ENCODE data around the gene RHBDL1. TPM values are rescaled to one million over a fixed set of nuclear protein-coding genes. Genes with fewer than 3 reads are reported as not detected.

Gene RHBDL1
- total and polyA plus RNA-seq, 9 of the 15 experiments (the other 6 are each of a cell fraction or from before 2014, with no cell fraction given) = 0.03 to 5.6 (median 1.3) TPM; not detected in 1

GRCh38 chr16:714079-714478, 38.6 kb downstream of the RHBDL1 start:
- WGBS (ENCODE audit: insufficient coverage, low coverage, missing lambda C conversion rate) = 83% methylated on average over 9 of the region's 11 CpGs
- H3K4me2 ChIP-seq (ENCODE audit: insufficient read depth, low read length) = no peak overlapping the region
- no peak for FAIRE-seq

More at GRCh38 chr16:714079-714478, 38.6 kb downstream of the RHBDL1 start:
- H3K79me2 ChIP-seq (ENCODE audit: control insufficient read depth, insufficient read depth, low read length) = peaks cover 14% of the 10 kb centered on the region
- peaks cover 19% of the 10 kb centered on the region; the same call in 2 of the 3 replicates for H3K36me3 ChIP-seq (ENCODE audit: control insufficient read depth, insufficient read depth, low read length)
- no peak overlapping the region for H3K9ac ChIP-seq (ENCODE audit: insufficient read depth in 1 of 2, low read depth in 2 of 2, low read length in 2 of 2)
- no peak overlapping the region for H3K27ac ChIP-seq (ENCODE audit: extremely low read depth, low read depth, low read length)
- no peaks in the 10 kb centered on the region for H3K9me3 ChIP-seq (replicated peaks; ENCODE audit: control insufficient read depth, insufficient read depth, low read depth, low read length)
- POLR2A ChIA-PET = no interaction called here
- peak overlapping the region; percentile 68 for H2AFZ ChIP-seq (ENCODE audit: low read depth, low read length)
- H4K20me1 ChIP-seq (replicated peaks; ENCODE audit: control insufficient read depth, insufficient read depth, low read length) = peaks cover 9% of the 10 kb centered on the region; the same call in 1 of the 2 replicates
- no peak for TF ChIP-seq ZNF395 (CRISPR knock-in tag; IDR thresholded peaks at IDR 0.05)
- 0 out of 2 replicates have a peak, but pooled peaks have one; percentile 13 for TF ChIP-seq SPI1 (IDR thresholded peaks at IDR 0.05; ENCODE audit: borderline replicate concordance, low read depth, low read length)
- H3K4me1 ChIP-seq (replicated peaks in 1 of 2; ENCODE audit: control insufficient read depth in 2 of 2, insufficient read depth in 2 of 2, low read length in 2 of 2) = peaks cover 8 to 81% of the 10 kb centered on the region in 2 experiments; a peak in 4 of 5 replicates
- H3K27me3 ChIP-seq (ENCODE audit: control insufficient read depth in 2 of 2, insufficient read depth in 2 of 2, low read length in 2 of 2) = no peaks in the 10 kb centered on the region
- intact Hi-C loops (cut with micrococcal nuclease) (loop anchor here (2.0 to 5.0 kb wide), 2 partner anchors 15 to 93 kb away; no protein-coding TSS in a partner anchor), in situ Hi-C loops (cut with MboI) (loop anchor here (5.0 to 10.0 kb wide), 2 partner anchors 73 to 341 kb away; partner anchors contain the start of genes CHTF18 and RPUSD1)
- no TSS peak for BruUV-seq (replicated peaks)
- ATAC-seq (no peak), DNase-seq (ENCODE audit: extremely low read depth in 1 of 4, low spot score in 3 of 4) (no peak)
- H3K4me3 ChIP-seq = no peak overlapping the region
- CTCF ChIA-PET (ENCODE audit: low intra/inter-chr PET ratio) = no interaction called here
- H3K9me1 ChIP-seq (ENCODE audit: control insufficient read depth, insufficient read depth, low read length) = peaks cover 1% of the 10 kb centered on the region

All from K562 (cell line).